Muscle of back (tissue), 11 donors: ENCODE measurements around the gene NFKBIE. TPM values are rescaled to one million over a fixed set of nuclear protein-coding genes. Genes with fewer than 3 reads are reported as not detected.

Experiments used
- DNase-seq, 3 donors: peaks; one replicate each; pipeline versions ENCODE4 v3.0.0 to v3.0.0-alpha.2; 2013
- polyA plus RNA-seq, 10 donors: library from polyadenylated mRNA; unstranded; fragments of 120-200 nt; gene quantifications; one replicate each; pipeline ENCODE4 v1.2.1, GENCODE V29; 2013; ENCODE audit not compliant: insufficient read length in 10 of 10

The NFKBIE gene
- polyA plus RNA-seq, 10 donors: 4.0 to 6.5 (median 4.9) TPM

DNA sequence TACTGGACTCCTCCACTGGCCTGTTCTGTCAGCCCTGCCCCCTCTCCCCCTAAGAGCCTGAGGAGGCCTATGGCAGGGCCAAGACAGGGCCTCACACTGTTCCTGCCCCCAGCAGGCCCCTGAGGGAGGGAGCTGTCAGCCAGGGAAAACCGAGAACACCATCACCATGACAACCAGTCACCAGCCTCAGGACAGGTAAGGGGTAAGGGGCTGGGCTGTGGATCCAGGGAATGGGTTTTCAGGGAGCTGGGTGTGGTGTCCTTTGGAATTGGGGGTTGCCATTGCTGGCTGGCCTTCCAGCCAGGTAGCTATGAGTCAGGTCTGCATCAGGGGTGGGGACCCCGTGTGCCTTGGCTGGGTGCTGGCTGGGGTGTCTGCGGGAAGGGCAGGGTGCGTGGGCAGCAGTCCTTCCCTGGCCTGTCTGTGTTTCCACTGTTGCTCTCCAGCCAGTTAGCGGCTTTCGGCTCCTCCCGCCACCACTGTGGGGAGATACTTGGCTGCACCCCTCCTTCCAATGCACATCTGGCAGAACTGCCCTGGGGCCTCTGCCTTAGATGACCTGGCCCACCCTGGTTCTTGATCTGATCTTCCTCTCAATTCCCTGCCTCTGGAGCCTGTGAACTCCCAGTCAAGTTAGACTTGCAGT lies 38.1 kb downstream of the NFKBIE start:
- DNase-seq: peak in 1 of 3 donors; percentile 53

DNA sequence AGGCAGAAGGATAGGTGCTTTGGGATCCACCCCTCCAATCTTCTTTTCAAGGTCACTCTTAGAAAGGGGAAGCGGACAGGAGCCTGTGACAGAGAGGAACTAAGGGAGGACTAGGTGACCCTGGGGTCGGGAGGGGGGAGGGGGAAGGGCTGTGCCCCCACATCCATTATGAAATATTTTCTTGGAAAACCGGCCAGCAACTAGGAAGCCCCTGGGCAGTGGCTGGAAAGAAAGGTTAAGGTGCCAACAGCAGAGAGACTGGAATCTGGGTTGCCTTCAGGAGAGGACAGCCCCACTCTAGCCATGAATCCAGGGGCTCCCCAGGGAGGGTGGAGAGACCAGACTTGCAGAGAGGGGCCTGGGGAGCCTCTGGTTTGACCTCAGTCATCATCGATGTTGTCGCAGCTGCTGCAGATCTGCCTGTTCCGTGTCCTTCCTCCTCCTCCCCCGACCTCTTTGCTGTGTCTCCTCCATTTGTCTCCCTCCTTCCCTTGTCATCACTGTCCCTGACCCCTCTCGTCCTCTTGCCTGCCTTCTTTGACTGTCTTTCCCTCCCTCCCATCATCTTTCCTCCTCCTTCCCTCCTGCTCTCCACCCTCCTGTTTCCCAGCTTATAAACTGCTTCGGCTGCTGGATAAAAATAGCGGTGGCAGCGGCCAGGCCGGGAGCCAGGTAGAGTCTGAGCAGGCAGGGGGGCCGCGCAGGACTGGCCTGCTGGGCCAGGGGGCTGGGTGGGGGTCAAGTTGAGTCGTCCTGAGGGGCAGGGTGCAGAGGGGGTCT lies 38.8 kb downstream of the NFKBIE start:
- DNase-seq: peak in 1 of 3 donors; percentile 58

DNA sequence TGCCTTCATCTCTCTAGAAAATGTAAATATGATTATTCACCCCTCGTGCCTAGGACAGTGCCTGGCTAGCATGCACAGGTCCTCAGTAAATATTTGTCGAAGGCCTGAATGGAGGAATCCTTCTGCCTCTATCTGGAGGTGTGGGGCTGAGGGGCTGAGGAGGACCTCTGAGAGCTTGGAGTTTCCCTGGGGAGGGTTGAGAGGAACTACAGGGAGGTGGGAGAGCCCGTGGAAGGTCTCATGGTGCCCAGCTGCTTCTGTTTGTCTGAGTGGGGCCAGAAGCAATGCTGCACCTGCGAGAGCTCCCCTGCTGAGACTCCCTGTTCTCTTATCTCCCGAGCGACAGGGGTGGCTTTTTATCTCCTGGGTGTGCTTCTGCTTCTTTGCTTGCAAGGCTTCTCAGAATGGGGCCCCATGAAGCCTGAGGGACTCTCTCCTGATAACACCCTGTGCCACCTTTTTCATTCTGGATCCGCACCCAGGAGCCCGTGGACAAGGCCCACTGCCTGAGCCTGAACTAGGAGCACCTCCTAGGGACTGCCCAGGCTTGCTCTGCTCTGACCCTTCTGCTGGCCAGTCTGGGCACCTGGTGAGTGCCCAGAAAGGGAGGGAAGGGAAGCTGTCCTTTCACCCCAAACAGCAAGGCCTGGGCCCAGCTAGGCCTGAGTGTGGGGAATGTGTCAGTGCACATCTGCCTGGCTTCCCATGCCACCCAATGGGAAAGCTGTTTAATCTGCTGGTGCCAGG lies 39.6 kb downstream of the NFKBIE start:
- DNase-seq: no peak

DNA sequence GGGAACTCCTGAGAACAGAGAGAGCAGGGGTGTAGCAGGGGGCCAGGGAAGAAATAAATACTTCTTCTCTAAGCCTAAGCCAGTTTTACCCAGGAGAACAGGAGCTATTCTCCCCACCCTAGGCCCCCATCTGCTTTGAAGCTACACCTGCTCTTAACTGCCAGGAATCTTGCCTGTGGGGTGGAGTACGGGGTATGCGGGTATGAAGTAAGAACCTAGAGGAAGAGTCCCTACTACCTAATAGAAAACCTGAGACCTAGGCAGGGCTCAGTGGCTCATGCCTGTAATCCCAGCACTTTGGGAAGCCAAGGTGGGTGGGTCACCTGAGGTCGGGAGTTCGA lies 40.4 kb downstream of the NFKBIE start:
- DNase-seq: no peak

DNA sequence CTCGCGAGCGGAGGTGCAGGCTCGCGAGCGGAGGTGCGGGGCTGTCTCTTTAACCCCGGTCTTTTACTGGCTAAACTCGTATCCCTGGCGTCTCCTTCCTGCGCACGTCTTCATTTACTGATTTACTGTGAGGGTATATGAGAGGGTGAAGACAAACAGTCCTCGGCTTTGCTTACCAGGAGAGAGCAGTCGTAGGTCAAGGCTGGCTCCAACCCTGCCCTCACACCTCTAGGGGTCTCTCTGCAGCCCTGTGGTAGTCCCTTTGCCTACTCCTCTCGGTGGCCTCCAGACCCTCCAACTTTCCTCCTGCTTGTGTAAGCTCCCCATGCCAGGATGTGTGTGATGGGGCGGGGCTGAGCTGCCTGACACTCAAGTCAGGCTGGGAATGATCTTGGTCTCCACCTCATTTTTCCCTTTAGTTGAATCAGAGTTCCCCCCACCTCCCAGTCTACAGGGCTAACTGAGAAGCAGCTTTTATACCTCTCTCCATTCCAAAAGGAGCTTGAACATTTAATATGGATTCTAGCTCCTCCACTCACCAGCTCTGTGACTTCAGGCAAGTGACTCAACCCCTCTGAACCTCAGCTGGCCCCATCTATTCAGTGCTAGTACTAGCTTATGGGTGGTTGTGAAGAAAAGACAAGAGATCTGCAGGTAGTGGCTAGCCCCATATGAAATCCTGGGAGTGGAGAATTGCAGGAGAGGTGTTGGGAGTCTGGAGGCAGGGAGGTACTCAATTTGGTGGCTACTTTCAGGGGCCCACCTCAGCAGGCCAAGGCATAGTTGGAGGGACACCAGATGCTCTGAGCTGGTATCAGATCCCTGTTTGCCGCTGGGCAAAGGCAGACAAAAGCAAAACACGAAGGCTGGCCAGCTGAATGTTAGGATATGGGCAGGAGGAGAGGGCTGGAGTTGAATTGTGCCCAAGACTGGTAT lies 41.1 kb downstream of the NFKBIE start:
- DNase-seq: no peak

DNA sequence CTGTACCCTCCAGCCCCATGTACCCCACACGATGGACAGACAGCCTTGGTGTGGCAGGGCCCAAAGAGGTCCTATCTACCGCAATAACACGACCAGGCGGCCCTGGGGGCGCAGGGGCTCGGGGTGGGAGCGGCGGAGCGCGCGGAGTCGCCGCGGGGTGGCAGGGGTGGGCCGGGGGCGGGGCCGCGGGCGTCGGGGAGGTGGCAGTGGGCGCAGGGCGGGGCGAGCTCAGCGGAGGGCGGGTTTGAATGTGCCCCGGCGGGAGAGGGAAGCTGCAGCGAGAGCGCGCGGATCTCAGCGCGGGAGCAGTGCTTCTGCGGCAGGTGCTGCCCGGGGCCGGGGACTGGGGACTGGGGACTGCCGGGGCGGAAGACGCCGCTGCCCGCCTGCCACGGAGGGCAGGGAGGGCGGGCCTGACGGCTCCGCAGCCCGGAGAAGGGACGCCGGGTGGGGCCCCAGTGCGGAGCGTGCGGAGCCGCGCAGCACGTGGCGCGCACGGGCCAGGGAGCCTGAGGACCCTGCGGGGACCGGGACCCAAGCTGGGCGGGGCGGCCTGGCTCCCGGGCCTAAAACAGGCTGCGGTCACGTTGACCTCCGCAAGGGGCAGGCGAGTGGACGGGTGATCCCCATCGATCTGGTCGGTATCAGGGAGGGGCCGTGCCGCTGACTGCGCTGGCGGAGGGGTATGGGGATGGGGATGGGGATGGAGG lies 41.9 kb downstream of the NFKBIE start, which contains the start of gene SLC29A1:
SLC29A1 (plus strand) TSS at position 277 of the 710 bp plus-strand sequence. CDS start 3,719 bp downstream, outside the sequence.
- peak in 2 of 3 donors; percentile 74 to 85 for DNase-seq

DNA sequence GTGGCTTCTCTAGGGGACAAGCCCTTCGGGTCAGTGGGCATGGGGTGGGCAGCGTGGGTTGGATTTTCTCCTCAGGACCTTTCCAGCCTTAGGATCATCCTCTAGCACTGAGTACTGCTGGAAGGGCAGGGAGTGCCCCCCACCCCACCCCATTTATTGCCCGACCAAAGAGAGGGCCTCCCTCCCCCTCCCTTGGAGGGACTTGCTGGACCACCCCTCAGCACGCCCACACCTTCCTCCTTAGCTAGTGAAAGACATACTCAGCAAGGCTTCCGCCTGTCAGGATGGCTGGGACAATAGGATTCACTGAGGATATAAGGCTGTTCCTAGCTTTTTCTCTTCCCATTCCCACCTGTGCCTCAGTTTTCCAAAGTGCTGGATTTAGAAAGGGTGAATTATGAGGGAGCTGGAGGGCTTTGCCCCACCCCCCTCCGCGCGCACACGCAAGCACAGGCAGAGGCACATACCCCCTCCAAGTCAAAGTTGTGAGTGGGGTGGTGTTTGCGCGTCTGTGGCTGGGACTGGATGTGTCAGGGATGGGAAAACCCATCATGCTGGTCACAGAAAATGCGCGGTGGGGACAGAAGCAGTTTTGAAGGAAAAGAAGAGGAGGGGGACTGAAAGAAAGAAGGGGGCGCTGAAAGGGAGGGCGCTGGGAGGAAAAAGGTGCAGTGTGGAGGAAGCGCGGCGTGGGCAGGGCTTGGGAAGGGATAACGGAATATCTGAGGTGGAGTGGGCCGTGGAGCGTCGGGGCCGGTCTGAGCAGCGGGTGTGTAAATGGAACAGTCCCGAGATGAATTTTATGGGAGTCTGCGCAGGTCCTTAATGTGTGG lies 42.6 kb downstream of the NFKBIE start:
- DNase-seq: no peak

DNA sequence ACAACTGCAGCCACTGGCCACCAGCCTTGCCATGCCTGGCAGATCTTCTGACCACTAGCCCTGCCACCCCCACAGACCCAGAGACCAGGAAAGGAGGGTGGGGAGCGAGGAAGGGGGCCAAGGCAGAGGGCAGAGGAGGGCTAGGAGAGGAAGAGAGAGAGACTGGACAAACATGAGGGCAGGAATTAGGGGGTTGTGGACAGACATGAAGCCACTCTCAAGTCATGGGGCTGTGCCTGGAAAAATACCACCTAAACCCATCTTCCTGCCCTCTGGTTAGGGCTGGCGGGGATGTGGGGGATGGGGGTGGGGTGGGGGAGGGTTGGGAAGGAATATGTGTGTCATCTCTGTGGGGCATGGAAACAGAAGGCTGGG lies 43.4 kb downstream of the NFKBIE start:
- DNase-seq: no peak

DNA sequence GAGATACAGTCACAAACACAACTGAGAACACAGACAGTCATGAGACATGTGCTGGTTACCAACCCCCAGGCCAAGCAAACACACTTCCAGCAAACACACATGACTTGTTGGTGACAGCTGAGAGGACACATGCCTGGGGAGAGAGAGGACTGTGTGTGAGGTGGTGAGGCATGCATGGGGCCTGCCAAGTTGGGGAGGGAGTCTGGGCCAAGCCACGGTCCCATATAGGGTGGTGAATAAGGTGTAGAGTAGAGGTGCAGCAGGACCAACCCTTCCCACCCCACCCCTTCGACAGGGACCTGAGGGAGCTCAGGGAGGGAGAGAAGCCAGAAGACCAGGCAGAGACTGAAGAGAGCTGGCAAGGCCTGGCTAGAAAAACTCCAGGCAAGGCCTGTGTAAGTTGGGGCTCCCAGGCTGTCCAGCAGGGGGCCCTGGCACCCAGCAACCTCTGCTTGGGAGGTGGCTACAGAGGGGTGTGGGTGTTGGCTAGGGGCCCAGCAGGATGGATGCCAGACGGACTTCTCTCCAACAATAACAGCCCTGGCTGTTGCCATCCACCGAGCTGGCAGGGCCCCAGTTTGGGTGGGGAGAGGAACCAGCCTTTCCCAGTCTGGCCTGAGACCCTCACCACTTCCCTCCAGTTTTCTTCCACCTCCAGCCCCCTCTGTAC lies 43.9 kb downstream of the NFKBIE start:
- DNase-seq: peak; percentile 82 to 89 (median 82)

DNA sequence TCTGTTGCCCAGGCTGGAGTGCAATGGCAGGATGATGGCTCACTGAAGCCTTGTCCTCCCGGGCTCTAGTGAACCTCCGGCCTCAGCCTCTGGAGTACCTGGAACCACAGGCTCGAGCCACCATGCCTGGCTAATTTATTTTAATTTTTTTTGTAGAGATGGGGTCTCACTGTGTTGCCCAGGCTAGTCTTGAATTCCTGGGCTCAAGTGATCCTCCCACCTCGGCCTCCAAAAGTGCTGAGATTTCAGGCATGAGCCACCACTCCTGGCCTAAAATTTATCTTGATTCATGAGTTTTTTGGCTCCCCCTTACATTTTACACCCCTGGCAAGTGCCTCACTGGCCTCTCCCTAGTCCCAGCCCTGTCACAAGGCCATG lies 44.4 kb downstream of the NFKBIE start:
- DNase-seq: no peak

DNA sequence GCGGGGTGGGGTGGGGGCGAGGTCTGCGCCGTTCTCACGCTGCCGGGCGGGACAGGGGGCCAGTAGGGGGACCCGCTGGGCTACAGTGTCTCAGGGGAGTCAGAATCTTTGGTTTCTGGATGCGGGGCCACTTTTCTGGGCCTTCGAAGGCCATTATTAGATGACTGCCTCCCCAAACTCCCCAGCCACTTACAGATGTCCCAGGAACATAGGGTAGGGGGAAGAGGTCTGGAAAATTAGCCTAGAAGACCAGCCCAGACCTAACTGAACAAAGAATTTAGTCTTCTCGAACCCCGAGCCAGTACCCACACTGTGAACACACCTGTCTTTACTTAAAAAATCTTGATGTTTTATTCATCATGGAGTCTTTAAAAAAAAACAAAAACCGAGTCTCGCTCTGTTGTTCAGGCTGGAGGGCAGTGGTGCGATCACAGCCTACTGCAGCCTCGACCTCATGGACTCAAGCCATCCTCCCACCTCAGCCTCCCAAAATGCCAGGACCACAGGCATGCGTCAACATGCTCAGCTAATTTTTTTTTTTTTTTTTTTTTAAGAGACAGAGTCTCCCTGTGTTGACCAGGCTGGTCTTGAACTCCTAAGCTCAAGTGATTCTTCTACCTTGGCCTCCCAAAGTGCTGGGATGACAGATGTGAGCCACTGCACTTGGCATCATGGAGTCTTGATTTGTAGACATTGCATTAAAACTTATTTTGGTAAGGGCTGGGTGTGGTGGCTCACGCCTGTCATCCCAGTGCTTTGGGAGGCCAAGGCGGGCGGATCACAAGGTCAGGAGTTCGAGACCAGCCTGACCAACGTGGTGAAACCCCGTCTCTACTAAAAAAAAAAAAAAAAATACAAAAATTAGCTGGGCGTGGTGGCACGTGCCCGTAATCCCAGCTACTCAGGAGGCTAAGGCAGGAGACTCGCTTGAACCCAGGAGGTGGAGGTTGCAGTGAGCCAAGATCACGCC lies 45.3 kb downstream of the NFKBIE start:
- DNase-seq: no peak

DNA sequence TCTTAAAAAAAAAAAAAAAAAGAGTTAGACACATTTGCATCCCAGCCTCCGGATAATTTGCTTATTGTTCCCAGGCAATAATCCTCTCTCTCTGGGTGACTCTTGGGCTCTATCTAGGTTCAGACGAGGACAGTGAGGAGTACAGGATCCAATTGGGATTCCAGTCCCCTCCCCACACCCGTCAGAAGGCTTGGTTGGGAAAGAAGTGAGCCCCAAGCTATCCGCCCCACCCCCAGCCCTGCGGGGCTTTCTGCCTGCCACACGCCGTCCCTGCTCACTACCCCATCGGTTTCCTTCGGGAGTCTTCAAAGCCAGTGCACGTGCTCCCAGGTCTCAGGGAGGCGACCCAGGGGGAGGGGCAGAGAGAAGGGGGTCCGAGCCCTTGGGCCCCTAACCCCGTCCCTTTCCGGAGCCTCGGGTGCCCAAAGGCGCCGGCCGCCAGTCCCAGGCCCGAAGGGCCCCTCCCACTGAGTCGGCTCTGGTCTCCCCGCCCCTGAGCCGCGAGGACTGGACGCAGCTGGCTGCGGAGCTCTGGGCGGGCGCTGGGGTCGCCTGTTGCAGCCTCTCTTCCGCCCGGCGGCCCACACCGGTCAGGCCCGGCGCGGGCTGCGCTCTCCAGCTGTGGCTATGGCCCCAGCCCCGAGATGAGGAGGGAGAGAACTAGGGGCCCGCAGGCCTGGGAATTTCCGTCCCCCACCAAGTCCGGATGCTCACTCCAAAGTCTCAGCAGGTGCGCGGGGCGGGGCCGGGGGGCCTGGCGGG lies 46.1 kb downstream of the NFKBIE start:
- peak; percentile 80 to 96 (median 90) for DNase-seq

DNA sequence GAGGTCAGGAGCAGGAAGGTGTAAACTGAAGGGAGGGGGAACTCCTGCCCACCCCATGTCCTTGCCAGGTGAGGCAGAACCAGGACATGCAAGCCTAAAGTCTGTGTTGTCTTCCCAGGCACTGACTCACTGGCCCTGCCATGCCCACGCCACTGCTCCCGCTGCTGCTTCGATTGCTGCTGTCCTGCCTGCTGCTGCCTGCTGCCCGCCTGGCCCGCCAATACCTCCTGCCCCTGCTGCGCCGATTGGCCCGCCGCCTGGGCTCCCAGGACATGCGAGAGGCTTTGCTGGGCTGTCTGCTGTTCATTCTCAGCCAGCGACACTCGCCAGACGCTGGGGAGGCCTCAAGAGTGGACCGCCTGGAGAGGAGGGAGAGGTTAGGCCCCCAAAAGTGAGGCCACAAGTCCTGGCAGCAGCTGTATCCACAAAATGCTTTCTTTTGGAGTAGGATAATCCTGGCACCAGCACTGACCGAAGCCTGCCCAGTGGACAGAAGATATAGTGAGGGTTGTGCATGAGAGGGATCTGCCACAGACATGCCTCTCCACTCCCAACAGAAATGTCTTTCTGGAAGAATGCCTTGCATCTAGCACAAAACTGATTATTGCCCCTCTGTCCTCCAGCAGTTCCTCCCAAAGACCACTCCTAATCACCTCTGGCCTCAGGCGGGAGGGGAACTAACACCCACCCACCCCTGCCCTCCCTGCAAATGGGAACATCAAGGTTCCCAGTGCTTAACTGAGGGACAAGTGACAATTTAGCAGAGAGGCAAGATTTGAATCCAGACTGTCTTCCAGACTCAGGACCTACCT lies 47.8 kb downstream of the NFKBIE start:
- DNase-seq: peak in 1 of 3 donors; percentile 76

DNA sequence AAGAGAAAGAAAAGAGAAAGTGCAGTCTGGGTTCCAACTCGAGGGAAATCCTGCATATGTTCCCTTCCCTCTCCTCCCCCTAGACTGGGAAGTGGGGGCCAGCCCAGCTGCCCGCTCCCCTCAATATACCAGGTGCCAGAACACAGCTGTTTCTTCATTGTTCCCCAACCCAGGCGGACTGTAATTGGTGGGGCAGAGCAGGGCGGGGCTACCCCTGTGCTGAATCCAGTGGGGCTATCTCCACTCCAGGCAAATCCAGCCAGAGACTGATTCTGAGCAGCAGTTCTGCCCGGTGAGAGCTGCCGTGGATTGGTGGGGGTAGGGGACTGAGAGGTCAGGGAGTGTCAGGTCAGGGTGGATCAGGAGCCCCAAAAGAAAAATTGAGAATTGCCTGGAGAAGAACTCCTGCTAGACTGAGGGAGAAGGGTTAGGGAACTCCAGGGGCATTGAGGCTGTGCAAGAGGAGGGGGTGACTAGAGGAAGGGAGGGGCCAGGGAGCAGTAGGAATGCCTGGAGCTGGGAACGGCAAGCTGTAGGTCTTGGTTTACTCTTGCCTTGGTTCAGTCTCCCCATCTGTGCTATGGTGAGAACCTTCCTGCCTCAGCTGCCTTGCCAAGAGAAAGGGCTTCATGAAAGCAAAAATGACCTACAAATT lies 48.5 kb downstream of the NFKBIE start, which contains the start of gene MYMX:
MYMX (plus strand) TSS at position 250 of the 655 bp plus-strand sequence. CDS start 546 bp downstream, outside the sequence.
- peak in 1 of 3 donors; percentile 85 for DNase-seq

DNA sequence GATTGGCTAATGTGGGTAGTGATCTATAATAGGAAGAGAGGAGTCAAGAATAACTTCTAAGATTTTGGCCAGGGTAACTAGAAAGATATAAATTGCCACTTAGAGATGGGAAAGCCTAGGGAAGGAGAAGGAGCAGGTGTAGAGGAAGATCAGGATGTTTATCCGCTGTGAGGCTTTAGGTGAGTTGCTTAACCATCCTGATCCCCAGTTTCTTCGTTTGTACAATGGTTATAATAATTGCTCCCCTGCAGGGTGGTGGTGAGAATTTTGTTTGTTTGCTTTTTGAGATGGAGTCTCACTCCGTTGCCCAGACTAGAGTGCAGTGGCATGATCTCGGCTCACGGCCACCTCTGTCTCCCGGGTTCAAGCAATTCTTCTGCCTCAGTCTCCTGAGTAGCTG lies 51.0 kb downstream of the NFKBIE start:
- DNase-seq: no peak

DNA sequence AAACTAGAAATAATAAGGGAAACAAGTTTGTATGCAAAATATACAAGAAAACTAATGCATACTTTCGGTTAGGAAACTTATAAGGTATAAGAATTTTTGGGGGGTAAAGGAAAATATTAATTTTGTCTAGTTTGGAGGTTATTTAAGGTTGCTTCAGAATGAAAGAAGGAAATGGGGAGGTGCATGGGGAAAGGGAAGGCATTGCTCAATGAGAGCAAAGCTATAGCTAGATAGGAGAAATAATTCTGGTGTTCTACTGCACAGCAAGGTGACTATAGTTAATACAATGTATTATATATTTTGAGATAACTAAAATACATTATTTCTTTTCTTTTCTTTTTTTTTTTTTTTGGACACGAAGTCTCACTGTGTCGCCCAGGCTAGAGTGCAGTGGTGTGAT lies 54.1 kb downstream of the NFKBIE start:
- no peak for DNase-seq
